ENCODE measurements around the gene SKAP1.

GRCh38 chr17:48190871-48191270 lies 239.1 kb downstream of the SKAP1 start:
- no peak for TF ChIP-seq CTCF (IDR thresholded peaks at IDR 0.05)
- TF ChIP-seq MXI1 (IDR thresholded peaks at IDR 0.05; ENCODE audit: low read depth, low read length): no peak
- TF ChIP-seq POLR2AphosphoS5 (IDR thresholded peaks at IDR 0.05; ENCODE audit: low read depth, low read length): no peak
- no peak for TF ChIP-seq FOXM1 (IDR thresholded peaks at IDR 0.05; ENCODE audit: low read depth)
- TF ChIP-seq EZH2phosphoT487 (IDR thresholded peaks at IDR 0.05; ENCODE audit: borderline replicate concordance, low read depth): no peak
- TF ChIP-seq SMC3 (IDR thresholded peaks at IDR 0.05; ENCODE audit: low read depth, low read length): no peak
- no peak for TF ChIP-seq TAF1 (IDR thresholded peaks at IDR 0.05; ENCODE audit: borderline replicate concordance, low read depth, low read length)
- TF ChIP-seq USF2 (IDR thresholded peaks at IDR 0.05; ENCODE audit: borderline replicate concordance, low read depth, low read length): no peak
- no peak for TF ChIP-seq JUND (IDR thresholded peaks at IDR 0.05)
- no peak for TF ChIP-seq RCOR1 (IDR thresholded peaks at IDR 0.05; ENCODE audit: low read length)
- TF ChIP-seq NFIC (IDR thresholded peaks at IDR 0.05; ENCODE audit: borderline replicate concordance): no peak
- no peak for TF ChIP-seq EP300 (IDR thresholded peaks at IDR 0.05; ENCODE audit: borderline replicate concordance in 1 of 2, low read depth in 1 of 2, low read length in 1 of 2)

Data from SK-N-SH (cell line).